IMR-90 (cell line): Measurements from ENCODE around the gene CNPPD1.

ENCODE experiments used
- CEBPB ChIP-seq: IDR thresholded peaks from 2 replicates; pipeline ENCODE4 v1.6.1; 2012; ENCODE audit warnings: low read depth, low read length, improper control_type of control experiment
- CHD1 ChIP-seq: IDR thresholded peaks from 2 replicates; pipeline ENCODE4 v1.6.1; 2012; ENCODE audit warnings: low read depth, low read length, improper control_type of control experiment
- CTCF ChIP-seq: conservative IDR thresholded peaks from 2 replicates; pipeline ENCODE4 v1.5.1; 2012; ENCODE audit warnings: mild to moderate bottlenecking, low read depth, low read length, improper control_type of control experiment
- FOS ChIP-seq: fragments of 150-350 bp; IDR thresholded peaks from 2 replicates; pipeline ENCODE4 v1.6.1; 2016; ENCODE audit warnings: low read depth, low read length
- MAFK ChIP-seq: IDR thresholded peaks from 2 replicates; pipeline ENCODE4 v1.6.1; 2012; ENCODE audit warnings: low read depth, low read length, improper control_type of control experiment
- MAZ ChIP-seq: IDR thresholded peaks from 2 replicates; pipeline ENCODE4 v1.6.1; 2012; ENCODE audit warnings: low read depth, mild to moderate bottlenecking, low read length, improper control_type of control experiment, moderate library complexity, borderline replicate concordance
- MXI1 ChIP-seq: IDR thresholded peaks from 2 replicates; pipeline ENCODE4 v1.6.1; 2012; ENCODE audit warnings: low read depth, mild to moderate bottlenecking, low read length, moderate library complexity, borderline replicate concordance
- POLR2A ChIP-seq: IDR thresholded peaks from 2 replicates; pipeline ENCODE4 v1.6.1; 2012; ENCODE audit warnings: mild to moderate bottlenecking, low read depth, low read length
- RAD21 ChIP-seq: IDR thresholded peaks from 2 replicates; pipeline ENCODE4 v1.6.1; 2012; ENCODE audit warnings: low read length, improper control_type of control experiment
- RFX5 ChIP-seq: IDR thresholded peaks from 2 replicates; pipeline ENCODE4 v1.8.0; 2012; ENCODE audit warnings: low read depth, mild to moderate bottlenecking, low read length, moderate library complexity
- SMC3 ChIP-seq: fragments of 150-350 bp; IDR thresholded peaks from 2 replicates; pipeline ENCODE4 v1.6.1; 2016; ENCODE audit warnings: low read depth, mild to moderate bottlenecking, antibody characterized with exemption, low read length, moderate library complexity
- USF2 ChIP-seq: fragments of 150-350 bp; IDR thresholded peaks from 2 replicates; pipeline ENCODE4 v1.6.1; 2017; ENCODE audit warnings: mild to moderate bottlenecking, antibody characterized with exemption, low read length, low read depth

- TF ChIP-seq POLR2A = no peak
- TF ChIP-seq MAZ = no peak; the same call in 1 of the 2 replicates
- peak; percentile 20; the same call in 1 of the 2 replicates for TF ChIP-seq CTCF
- TF ChIP-seq RAD21 = no peak
- no peak for TF ChIP-seq USF2
- no peak for TF ChIP-seq CEBPB
- TF ChIP-seq SMC3 = no peak
- TF ChIP-seq RFX5 = no peak
- TF ChIP-seq MXI1 = no peak
- TF ChIP-seq FOS = no peak
- no peak for TF ChIP-seq CHD1
- TF ChIP-seq MAFK = no peak
Observed at GRCh38 chr2:219175928-219176817, 552 bp downstream of the CNPPD1 start.
